SK-N-SH treated with all-trans-retinoic acid at 6 μM for 48 hours (cell line): ENCODE results near the gene SYPL1.
A peak's percentile ranks its signal among the peaks of the same experiment; 100 is the strongest.

ENCODE experiments used
- CREB5 ChIP-seq: fragments of 250-450 bp; sonication (Bioruptor Pico); IDR thresholded peaks from 2 replicates; pipeline ENCODE4 v1.5.1; 2020; ENCODE audit warnings: low read depth, mild to moderate bottlenecking, moderate library complexity
- ZC3H10 ChIP-seq: fragments of 250-450 bp; sonication (Bioruptor Pico); IDR thresholded peaks from 2 replicates; pipeline ENCODE4 v1.5.1; 2021; ENCODE audit warnings: mild to moderate bottlenecking, moderate library complexity
- ZFP30 ChIP-seq: fragments of 450-650 bp; formaldehyde crosslinking; IDR thresholded peaks from 2 replicates; pipeline ENCODE4 v1.5.0; 2022; ENCODE audit warnings: mild to moderate bottlenecking, moderate library complexity
- ZNF565 ChIP-seq: fragments of 450-650 bp; formaldehyde crosslinking; conservative IDR thresholded peaks from 2 replicates; pipeline ENCODE4 v1.5.0; 2020; ENCODE audit warnings: low read depth, mild to moderate bottlenecking, moderate library complexity
- TF ChIP-seq, protein P1 (sequence below): fragments of 250-450 bp; sonication (Bioruptor Pico); IDR thresholded peaks from 2 replicates; pipeline ENCODE4 v1.8.0; 2020; ENCODE audit warnings: mild to moderate bottlenecking, moderate library complexity, borderline replicate concordance

DNA sequence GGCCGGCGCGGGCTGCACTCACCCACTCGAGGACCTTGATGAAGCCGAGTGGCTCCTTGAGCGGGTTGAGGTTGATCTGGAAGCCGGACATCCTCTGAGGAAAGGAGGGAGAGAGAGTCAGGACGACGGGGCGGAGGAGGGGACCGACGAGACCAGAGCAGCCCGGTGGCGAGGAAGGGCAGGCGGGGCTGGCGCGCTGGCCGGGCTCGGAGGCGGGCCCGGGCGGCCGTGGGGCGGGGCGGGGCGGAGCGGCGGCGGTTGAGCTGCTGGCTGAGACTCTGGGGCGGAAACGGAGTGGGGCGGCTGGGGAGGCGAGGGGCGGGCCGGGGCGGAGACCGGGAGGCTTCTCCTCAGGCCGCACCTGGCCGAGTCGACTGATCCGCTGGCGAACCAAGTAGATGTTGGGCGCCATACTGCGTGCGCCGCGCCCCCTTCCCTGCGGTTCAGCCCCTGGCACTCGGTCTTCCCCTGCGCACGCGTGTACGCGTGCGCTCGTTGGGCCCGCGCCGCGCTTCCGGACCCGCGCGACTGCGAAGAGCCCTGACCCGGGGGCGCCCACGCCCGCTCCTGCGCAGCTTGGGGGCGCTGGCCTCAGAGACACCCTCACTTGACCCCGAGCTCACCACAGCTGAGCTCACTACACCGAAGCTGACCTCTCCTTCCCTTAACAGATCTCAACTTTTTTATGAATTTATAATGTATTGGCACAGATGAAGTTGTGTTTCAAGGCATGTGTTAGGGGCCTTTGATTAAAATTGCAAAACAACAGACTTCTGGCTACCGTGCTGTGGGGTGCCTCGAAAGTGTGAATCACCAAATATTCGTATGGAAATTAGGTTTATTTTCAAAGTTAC, at the start of gene SYPL1:
- TF ChIP-seq ZFP30 (CRISPR knock-in tag) = no peak
- TF ChIP-seq ZC3H10 = no peak
- 0 out of 2 replicates have a peak, but pooled peaks have one; percentile 31 for TF ChIP-seq ZNF565 (CRISPR knock-in tag)
- TF ChIP-seq CREB5 (CRISPR knock-in tag) = no peak
- TF ChIP-seq, protein P1, sequence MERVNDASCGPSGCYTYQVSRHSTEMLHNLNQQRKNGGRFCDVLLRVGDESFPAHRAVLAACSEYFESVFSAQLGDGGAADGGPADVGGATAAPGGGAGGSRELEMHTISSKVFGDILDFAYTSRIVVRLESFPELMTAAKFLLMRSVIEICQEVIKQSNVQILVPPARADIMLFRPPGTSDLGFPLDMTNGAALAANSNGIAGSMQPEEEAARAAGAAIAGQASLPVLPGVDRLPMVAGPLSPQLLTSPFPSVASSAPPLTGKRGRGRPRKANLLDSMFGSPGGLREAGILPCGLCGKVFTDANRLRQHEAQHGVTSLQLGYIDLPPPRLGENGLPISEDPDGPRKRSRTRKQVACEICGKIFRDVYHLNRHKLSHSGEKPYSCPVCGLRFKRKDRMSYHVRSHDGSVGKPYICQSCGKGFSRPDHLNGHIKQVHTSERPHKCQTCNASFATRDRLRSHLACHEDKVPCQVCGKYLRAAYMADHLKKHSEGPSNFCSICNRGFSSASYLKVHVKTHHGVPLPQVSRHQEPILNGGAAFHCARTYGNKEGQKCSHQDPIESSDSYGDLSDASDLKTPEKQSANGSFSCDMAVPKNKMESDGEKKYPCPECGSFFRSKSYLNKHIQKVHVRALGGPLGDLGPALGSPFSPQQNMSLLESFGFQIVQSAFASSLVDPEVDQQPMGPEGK (CRISPR knock-in tag) = no peak
